Activated CD4-positive, alpha-beta T cell treated with anti-CD3 and anti-CD28 coated beads for 1 hour (primary cell): ENCODE data around the gene JAK1.
A peak's percentile ranks its signal among the peaks of the same experiment; 100 is the strongest.
"Not testable (repeated sequence)": the region's sequence is repeated elsewhere in the genome, so short reads cannot be mapped to it uniquely, and the experiment has no call there.

Source experiments
- DNase-seq: peaks from one replicate; pipeline ENCODE4 v3.0.0-alpha.2; 2020

The JAK1 gene

DNA sequence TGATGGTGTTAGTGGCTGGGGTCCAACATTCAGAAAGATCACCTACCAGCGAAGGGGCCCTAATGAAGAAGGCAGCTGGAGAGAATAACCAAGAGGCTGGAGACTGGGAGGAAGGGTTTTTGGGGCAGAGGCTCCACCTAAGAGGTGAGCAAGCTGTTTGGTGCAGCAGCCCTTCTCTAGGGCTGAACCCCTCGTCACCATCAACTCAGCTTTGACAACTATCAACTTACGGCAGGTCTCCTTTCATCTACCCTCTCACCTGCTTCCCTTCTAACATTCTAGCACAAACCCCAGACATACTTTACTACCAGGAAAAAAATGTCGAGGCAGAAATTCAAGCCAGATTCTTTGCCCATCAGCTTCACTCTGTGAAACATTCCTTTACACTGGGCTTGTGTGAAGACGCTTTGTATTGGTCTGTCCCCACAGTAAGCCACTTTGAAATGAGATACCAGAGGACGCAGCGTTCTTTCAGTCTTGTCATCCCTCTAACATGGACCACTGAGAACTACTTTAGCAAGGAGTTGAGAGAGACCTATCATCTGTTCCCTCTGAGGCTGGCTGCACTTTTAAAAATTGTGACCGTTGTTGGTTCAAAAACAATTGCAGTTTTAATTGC is 136.8 kb downstream of the JAK1 start:
- DNase-seq: no peak

DNA sequence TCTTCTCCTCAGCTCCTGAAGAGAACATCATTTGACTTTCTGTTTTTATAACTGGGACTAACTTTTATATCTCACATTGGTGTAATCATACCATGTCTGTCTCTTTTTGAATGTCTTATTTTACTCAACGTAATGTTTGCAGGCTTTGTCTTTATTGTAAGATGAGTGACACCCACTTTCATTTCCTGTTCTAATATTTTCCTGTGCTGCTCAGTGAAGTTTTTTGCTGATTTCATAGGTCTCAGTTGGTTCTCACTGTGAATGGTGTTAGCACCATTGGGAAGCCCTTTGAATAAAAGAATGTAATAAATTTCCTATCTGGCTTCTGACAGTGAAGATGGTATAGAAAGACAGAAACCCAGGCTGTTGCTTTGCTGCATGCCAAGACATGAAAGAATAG is 137.5 kb downstream of the JAK1 start:
- DNase-seq: no peak

DNA sequence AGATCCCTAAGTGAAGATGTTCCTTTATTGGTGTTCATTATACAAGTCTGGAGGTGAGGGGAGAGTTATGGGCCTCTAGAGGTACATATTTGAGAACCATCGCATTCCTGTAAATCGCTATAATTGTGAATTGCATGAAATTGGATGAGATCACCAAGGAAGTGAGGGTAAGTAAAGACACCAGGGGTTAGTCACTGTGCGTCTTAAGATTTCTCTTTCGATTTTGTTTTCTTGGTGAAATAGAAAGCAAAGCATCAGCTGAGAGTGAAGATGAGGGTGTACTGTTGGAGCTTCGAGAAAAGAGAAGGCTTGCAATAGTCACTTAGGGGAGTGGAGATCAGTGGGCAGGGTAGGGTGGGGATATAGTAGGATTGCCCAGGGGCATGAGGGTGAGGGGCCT is 139.4 kb downstream of the JAK1 start:
- no peak for DNase-seq

DNA sequence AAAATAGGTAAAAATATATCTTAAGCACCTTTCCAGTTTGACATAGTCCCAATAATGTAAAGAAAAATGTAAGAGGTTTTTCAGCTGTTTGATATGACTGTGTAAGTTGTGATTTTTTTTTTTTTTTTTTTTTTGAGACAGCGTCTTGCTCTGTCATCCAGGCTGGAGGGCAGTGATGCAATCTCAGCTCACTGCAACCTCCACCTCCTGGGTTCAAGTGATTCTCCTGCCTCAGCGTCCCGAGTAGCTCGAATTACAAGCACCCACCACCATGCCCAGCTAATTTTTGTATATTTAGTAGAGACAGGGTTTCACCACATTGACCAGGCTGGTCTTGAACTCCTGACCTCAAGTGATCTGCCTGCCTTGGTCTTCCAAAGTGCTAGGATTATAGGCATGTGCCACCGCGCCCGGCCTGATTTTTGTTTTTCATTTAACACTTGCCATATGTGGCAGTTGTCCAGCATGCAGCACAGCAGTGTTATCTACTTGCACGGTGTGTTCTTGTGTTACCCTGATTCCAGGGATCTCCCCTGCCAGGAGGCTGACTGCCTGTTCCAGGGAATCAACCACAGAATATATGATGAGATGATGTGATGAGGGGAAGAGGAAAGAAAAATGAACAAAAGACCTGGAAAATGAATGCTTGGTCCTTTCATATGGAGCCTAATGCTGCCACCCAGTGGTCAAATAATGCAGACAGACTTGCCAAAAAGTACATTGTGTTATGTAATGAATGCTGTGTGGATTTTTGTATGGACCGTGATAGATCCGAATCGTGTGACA is 142.5 kb downstream of the JAK1 start:
- peak; percentile 33 for DNase-seq

DNA sequence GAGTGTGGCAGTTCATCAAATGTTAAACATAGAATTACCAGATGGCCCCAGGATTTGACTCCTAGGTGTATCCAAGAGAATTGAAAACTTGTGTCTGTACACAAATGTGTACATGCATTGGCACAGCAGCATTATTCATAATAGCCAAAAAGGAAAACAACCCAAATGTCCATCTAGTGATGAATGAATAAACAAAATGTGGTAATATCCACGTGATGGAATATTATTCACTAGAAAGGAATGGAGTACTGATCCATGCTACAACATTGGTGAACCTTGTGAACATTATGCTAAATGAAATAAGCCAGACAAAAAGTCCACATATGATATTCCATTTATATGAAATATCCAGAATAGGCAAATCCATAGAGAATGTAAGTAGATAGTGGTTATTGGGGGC is 143.7 kb downstream of the JAK1 start:
- DNase-seq: no peak

DNA sequence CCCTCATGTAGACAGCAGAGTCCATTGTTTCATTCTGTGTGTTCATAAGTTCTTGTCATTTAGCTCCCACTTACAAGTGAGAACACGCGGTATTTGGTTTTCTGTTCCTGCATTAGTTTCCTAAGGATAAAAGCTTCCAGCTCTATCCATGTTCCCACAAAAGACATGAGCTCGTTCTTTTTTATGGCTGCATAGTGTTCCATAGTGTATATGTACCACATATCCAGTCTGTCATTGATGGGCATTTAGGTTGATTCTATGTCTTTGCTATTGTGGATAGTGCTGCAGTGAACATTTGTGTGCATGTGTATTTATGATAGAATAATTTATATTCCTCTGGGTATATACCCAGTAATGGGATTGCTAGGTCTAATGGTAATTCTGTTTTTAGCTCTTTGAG is 145.8 kb downstream of the JAK1 start:
- DNase-seq: not testable (repeated sequence)

DNA sequence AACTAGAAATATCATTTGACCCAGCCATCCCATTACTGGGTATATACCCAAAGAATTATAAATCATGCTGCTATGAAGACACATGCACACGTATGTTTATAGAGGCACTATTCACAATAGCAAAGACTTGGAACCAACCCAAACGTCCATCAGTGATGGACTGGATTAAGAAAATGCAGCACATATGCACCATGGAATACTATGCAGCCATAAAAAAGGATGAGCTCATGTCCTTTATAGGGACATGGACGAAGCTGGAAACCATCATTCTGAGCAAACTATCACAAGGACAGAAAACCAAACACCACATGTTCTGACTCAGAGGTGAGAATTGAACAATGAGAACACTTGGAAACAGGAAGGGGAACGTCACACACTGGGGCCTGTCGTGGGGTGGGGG is 149.0 kb downstream of the JAK1 start:
- not testable (repeated sequence) for DNase-seq

DNA sequence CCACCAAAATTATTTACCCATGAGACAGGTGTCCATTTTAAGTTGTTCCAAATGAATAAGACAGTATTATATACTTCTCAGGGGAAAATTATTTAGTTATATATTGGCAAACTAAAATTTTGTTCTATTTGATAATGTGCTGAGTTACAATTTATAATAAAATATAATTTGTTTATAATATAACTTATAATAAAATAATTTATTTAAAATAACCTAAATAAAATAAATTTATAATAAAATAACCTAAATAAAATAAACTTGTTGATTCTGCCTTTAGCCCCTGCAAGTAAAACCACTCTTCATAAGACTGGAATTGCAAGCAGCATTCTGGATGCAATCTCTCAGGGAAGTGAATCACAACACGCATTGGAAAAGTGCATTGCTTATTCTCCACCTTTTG is 151.9 kb downstream of the JAK1 start:
- no peak for DNase-seq

DNA sequence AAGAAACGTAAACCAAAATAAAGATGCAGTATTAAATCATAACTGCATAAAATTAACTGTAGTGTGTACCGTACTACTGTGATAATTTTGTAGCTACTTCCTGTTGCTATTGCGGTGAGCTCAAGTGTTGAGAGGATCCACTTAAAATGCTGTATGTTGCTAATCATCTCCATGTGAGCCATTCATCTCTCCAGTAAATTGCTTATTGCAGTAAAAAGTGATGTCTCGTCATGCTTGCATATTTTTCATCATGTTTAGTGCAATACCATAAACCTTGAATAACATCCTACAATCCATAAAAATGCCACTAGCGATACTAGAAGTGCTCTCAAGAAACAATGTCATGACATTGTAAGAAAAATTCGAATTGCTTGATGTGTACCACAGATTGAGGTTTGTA is 155.2 kb downstream of the JAK1 start:
- DNase-seq: no peak

DNA sequence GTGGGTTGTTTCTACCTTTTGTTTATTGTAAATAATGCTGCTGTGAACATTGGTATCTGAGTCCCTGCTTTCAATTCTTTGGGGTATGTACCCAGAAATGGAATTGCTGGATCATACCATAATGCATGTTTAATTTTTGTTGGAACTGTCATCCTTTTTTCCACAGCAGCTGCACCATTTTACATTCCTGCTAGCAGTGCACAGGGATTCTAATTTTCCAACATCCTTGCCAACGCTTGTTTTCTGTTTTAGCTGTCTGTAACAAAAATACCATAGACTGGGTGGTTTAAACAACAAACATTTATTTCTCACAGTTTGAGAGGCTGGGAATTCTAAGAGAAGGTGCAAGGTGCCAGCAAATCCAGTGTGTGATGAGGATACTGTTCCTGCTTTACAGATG is 156.3 kb downstream of the JAK1 start:
- no peak for DNase-seq

DNA sequence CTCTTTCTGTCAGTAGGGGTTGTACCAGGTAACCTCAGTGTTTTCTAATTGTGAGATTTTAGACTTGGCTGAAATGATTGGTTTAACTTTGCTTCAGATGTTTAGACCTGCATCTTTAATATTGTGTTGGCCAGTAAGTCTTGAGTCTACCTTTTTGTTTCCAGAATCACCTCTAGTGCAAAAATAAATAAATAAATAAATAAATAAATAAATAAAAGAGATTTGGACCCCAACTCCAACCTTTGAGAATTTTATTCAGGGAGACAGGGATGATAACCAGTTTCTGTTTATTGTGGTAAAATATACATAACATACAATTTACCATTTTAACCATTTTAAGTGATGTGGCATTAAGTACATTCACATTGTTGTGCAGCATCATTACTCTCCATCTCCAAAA is 157.0 kb downstream of the JAK1 start:
- no peak for DNase-seq

DNA sequence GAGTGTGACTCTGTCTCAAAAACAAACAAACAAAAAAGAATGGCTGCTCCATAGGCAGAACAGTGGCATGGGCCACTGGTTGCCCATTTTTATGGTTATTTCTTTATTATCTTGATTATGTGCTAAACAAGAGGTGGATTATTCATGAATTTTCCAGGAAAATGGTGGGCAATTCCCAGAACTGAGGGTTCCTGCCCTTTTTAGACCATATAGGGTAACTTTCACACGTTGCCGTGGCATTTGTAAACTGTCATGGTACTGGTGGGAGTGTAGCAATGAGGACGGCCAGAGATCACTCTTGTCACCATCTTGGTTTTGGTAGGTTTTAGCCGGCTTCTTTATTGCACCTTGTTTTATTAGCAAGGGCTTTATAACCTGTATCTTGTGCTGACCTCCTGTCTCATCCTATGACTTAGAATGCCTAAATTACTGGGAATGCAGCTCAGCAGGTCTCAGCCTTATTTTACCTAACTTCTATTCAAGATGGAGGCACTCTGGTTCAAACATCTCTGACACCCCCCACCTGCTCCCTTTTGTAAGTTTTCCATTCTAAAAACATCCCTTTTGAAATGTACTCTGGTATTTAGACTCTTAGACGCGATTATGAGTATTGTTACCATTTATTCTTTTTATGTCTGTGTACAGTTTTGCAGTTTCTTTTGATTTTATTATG is 164.4 kb downstream of the JAK1 start:
- no peak for DNase-seq

DNA sequence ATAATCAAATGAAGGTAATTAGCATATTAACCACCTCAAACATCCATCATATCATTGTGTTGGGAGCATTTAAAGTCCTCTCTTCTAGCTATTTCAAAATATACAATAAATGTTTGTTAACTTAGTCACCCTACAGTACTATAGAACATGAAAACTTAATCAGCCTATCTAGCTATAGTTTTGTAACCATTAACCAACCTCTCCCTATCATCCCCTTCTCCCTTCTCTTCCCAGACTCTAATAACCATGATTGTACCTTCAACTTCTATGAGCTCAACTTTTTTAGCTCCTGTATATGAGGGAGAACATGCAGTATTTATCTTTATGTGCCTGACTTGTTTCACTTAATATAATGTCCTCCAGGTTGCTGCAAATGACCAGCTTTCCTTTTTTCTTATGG is 167.5 kb downstream of the JAK1 start:
- DNase-seq: no peak

DNA sequence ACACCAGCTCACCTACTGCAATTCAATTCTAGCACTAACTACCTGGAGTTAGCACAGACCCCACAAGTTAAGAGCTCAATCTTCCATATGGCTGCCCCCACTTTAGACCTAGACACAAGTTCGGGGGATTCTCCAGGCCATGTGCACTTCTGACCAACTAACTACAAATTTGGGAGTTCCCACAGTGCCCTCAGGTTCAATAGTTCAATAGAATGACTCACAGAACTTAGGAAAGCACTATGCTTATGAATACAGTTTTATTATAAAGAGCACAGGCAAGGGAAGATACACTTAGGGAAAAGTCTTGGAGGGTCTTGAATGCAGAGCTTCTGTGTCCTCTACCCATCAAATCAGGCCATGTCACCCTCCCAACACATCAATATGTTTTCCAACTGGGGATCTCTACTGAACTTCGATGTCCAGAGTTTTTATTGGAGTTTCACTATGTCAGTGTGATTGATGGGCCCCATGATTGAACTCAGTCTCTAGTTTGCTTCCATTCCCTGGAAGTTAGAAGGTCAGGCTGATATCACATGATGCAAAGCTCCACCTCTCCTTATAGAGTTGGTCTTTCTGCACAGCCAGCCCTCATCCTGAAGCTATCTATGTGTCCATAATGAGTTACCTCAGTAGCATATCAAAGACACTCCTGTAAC is 175.4 kb downstream of the JAK1 start:
- DNase-seq: no peak
